Right hindlimb (tissue), 1 donor: ENCODE data around the gene SLC38A3.
A peak's percentile ranks its signal among the peaks of the same experiment; 100 is the strongest.

Experiments used
- DNase-seq: peaks from one replicate; pipeline ENCODE4 v3.0.0-alpha.2; 2018

The SLC38A3 gene

DNA sequence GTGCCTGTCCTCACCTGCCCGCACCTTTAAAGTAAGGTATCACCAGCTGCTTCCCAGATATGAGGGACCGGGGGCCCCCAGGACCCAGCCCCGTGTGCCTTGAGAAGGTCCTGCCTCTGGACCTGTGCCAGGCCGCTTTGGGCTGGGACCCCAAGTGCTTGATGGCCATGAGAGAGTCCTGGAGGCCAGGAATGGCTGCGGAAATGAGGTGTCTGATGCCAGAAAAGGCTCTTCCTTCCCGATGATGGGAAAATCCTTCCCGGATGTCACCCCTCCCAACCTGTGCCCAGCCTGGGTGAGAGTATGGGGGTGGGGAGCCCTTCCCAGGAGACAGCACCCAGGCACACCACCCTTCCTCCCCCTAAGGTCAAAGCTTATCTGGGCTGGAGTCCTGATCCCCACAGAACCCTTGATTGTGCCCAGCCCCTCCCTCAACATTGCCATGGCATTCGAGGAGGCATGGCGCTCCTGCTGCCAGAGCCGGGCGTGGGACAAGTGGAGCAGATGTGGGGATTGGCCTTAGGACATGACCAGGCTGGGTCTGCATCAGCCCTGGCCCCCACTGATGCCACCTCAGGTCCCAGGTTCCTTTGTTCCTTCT is 35.7 kb upstream of the SLC38A3 start:
- no peak for DNase-seq

DNA sequence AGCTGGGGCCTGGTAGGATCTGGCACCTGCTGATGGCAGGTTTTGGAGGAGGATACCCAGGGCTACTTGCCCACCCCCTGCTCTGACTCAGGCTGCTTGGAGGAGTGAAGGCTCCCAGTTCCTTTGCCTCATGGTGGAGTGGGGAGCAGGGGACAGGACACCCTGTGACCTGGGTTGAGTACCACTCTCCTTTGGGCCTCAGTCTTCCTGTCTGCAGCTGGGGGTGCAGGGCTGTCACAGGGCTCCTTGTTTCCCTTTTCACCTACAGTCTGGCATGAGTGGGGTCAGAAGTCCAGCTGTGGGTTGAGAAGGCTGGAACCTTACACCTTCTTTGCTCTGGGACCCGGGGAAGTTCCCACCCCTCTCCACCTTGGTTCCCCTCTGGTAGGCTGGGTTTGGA is 35.2 kb upstream of the SLC38A3 start:
- DNase-seq = no peak

DNA sequence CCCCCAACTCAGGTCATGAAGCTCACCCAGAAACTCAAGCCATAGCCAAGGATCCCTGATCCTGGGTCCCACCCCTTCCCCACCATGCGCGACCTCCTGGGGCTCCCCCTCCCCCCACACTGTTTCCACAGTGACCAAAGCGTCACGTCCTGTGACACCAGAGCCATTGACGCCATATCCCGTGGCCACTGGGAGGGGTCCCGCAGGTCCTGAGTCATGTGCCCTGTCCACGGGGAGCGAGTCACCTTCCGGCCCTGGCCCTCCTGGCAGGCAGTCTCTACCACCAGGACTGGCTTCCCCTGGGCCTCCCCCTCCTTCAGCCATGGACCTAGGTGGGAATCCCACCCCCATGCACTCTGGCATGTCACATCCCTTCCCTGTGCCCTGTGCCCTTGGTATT is 34.4 kb upstream of the SLC38A3 start:
- DNase-seq = no peak

DNA sequence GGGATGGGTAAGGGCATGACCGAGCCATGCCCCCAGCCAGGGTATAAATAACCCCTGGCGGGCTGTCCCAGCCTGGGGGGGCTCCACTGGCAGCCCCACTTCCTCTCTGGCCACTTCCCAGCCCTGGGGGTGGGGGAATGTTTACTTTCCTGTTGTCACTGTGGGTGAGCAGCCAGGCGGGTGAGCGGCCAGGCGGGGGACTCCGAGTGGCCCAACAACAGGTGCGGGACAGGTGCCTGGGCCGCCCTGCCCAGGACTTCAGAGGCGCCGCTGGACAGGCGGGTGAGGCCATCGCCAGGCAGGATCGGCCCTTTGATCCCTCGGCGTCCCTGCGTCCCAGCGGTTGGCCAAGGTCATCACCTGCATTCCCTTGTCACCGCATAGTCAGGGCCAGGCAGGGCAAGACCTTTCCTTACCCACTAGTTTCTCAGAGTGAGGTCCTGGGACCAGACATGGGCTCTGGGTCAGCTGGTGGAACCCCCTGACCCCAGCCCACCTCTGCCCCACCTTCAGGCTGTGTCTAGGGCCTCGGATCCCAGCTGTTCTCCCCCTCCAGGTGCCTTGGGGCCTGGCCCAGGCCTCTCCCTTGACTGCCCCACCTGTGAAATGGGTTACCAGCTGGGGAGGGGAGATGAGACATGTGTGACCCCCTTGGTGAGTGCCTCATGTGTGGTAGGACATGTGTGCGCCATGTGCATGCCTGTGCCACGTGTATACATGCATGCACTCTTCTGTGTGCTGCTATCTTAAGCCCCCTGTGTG is 33.4 kb upstream of the SLC38A3 start:
- no peak for DNase-seq

DNA sequence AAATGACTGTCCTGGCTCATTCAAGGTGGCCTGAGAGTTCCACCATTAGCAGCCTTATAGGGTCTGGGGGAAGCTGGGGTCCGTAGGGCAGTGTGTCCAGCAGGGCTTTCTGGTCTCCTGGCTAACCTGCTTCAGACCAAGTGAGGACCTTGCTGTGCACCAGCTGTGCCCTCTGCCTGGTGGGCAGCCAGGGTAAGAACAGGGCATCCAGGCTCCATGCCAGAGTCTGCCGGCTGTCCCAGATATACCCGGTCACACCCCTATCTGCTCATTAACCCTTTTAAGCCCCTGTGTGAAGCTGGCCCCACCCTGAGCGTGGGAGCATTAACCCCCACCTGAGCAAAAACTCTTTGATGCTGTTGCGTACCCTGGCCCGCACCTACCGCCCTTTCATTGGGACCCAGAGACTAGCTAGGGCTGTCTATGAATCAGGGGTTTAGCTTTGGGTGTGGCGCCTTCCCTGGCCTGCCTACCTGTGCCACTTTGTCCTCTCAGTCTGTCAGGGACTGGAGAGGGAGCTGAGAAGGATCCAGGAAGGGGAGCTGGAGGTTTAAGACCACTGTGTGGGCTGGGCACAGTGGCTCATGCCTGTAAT is 32.3 kb upstream of the SLC38A3 start:
- DNase-seq = no peak

DNA sequence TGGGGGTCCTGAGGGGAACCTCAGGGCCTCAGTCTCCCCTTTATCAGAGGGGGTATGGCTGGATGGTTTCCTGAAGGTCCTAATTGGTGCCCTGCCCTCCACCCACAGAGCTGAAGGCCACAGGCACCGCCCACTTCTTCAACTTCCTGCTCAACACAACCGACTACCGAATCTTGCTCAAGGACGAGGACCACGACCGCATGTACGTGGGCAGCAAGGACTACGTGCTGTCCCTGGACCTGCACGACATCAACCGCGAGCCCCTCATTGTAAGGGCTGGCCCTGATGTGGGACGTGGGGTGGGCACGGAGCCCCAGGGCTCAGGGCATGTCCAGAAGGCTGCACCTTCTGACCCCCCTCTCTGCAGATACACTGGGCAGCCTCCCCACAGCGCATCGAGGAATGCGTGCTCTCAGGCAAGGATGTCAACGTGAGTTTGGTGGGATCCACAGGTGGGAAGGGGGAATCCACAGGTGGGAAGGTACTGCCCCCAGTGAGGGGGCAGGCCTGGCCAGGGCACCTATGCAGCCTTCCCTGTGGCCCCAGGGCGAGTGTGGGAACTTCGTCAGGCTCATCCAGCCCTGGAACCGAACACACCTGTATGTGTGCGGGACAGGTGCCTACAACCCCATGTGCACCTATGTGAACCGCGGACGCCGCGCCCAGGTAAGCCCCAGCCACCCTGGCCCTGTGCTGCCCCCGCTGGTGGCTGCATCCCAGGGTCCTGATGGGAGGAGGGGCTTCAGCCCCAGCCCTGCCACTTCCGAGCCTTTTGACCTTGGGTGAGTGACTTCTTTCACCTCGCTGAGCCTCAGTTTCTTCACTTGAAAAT is 31.2 kb upstream of the SLC38A3 start:
- peak; percentile 14 for DNase-seq

DNA sequence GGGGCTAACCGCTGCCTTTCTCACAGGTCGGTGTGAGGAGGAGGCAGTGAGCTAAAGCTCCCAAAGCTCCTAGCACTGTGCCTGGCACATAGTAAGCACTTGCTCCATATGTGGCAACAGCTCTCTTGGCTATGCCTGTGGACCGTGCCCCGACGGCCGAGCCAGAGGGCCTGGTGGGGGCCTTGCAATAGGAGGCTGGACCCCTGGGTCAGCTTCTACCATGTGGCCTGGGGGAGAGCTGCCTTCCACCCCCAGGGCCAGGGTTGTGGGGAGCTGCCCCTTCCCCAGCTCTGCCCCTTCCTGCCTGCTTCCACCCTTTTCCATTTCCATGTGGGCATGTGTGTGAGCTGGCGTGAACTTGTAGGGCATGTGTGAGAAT is 30.6 kb upstream of the SLC38A3 start:
- DNase-seq = no peak

DNA sequence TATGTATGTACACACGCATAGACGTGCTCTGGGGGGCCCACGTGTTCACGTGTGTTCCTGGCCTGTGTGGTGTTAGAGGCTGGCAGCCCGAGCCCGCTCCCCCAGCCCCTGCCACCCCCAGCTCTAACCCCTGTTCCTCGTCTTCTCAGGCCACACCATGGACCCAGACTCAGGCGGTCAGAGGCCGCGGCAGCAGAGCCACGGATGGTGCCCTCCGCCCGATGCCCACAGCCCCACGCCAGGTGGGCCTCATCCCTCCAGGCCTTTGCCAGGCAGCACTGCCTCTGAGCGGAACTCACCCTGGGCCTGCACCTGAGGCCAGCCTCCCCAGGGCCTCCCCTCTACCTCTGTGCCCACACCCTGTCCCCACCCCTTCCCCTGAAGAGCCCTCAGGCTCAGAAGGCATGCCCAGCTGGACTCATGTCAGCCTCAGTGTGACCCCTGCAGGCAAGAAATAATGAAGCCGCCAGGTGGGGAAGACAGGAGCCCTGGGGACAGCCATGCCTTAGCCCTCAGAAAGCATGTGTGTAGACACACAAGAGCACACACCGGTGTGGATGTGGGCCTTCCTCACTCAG is 30.0 kb upstream of the SLC38A3 start:
- DNase-seq = no peak

DNA sequence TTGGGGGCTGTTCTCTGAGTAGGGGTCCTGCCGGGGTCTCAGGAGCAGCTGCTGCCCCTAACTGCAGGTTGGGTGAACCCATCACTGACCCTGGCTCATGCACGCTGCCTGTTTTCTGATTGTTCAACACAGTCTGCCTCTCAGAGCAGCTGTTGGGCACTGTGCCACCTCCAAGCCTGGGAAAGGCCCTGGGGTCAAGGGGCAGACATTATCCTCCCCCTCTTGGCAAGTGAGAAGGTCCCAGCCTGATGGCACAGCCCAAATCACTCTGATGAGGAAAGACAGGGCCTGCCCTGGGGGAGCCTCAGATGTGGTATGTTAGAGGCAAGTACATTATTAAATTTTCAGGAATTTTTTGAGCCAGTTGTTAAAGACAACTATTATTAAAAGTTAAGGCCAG is 27.7 kb upstream of the SLC38A3 start:
- DNase-seq = peak; percentile 31

DNA sequence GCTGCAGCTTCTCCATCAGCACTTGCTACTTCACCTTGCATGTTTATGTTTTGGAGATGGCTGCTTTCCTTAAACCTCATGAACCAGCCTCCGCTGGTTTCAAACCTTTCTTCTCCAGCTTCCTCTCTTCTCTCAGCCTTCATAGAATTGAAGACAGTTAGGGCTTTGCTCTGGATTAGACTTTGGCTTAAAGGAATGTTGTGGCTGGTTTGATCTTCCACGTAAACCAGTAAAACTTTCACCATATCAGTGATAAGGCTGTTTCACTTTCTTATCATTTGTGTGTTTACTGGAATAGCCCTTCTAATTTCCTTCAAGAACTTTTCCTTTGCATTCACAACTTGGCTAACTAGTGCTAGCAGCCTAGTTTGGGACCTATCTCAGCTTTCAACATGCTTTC is 25.4 kb upstream of the SLC38A3 start:
- DNase-seq = no peak

DNA sequence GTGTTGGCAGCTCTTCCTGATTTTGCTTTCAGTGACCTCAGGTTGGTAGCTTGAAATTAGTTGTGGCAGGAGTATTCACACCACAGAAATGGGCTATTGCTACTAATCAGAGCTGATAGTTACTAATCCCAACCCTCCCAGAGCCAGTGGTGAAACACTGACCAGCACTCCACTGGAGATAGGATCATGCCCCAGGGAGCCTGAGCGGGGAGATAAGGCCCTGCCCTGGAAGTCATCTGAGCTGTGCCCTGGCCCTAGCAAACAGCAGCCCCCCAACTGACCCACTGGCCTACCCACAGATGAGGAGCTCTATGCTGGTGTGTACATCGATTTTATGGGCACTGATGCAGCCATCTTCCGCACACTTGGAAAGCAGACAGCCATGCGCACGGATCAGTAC is 23.1 kb upstream of the SLC38A3 start:
- no peak for DNase-seq

DNA sequence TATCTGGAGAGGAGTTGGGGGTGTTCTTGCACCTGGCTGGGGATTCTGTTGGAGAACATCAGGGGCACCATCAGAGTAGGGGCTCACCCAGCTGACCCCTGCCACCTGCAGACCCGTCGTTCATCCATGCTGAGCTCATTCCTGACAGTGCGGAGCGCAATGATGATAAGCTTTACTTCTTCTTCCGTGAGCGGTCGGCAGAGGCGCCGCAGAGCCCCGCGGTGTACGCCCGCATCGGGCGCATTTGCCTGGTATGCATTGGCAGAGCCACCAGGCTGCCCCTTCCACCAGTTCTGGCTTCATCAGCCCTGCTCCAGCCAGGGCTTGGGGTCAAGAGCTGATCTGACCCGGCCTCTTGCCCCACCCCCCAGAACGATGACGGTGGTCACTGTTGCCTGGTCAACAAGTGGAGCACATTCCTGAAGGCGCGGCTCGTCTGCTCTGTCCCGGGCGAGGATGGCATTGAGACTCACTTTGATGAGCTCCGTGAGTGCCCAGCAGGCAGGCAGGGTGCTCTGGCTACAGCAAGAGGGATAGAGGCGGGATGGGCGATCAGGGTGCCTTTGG is 22.5 kb upstream of the SLC38A3 start:
- DNase-seq = peak; percentile 24

DNA sequence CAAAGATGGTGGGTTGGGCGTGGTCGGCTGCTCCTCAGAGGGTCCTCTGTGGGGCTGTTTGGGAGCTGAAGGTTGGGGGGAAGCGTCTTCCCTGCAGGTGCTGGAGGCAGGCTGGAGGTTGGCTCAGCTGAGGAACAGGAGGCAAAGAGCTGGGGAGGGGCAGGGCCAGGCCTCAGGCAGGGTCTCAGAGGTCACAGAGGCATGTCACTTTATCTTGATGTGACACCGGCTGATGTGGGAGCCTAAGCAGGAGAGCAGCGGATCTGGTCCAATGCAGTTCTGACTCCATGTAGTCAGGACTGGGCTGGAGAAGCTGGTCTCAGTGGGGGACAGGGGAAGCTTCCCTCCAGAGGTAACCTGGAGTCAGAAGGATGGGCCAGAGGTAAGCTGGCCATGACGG is 21.3 kb upstream of the SLC38A3 start:
- no peak for DNase-seq

DNA sequence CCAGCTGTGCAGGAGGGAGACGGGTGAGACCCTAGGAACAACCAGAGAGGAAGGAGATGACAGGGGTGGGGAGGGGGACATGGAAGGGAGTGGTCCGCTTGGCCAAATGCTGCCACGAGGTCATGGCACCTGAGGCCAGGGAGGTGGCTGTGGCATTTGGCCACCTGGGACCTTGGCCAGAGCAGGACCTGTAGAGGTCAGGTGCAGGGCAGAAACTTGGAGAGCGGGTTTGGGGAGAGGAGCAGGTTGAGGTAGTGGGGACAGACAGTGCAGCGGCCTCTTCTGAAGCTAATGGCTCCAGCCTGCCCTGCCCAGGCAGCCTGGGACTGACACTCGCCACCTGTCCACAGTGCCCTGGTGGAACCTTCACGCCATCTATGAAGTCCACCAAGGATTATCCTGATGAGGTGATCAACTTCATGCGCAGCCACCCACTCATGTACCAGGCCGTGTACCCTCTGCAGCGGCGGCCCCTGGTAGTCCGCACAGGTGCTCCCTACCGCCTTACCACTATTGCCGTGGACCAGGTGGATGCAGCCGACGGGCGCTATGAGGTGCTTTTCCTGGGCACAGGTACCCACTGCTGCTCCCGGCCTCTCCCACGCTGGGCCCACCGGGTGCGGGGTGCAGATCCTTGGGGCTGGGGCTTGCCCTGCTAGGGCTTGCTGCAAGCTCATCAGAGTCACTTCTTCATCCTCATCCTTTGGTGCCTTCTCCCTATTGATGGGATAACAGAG is 20.7 kb upstream of the SLC38A3 start:
- DNase-seq = peak; percentile 15

DNA sequence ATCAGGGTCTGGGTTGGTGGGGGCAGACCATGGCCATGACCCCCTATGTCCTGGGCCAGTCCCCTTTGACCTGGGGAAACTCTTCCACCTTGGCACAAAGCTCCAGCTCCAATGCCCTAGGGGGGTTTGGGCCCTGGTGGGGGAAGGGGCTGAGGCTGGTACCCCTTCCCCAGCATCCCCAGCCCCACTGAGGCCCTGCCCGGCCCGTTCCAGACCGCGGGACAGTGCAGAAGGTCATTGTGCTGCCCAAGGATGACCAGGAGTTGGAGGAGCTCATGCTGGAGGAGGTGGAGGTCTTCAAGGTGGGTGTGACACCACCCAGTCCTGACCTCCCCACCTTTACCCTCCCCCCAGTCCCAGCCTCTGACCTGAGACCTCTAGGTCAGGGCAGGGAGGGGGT is 19.8 kb upstream of the SLC38A3 start:
- DNase-seq = peak; percentile 16

DNA sequence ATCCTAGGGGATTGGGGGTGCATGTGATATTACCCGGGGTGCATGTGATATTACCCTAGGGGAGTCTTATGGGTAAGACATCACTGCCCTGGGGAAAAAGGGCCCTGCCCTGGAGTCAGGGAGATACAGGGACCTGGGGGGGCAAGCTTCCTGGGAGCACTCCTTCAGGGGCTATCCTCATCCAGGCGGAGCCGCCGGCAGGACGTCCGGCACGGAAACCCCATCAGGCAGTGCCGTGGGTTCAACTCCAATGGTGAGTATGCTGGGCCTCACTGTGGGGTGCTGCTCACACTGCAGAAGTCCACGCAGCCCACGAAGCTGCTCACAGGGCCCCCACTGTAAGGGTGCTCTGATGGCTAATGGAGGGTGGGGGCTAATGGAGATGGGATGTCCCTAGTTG is 19.0 kb upstream of the SLC38A3 start:
- DNase-seq = peak; percentile 14

DNA sequence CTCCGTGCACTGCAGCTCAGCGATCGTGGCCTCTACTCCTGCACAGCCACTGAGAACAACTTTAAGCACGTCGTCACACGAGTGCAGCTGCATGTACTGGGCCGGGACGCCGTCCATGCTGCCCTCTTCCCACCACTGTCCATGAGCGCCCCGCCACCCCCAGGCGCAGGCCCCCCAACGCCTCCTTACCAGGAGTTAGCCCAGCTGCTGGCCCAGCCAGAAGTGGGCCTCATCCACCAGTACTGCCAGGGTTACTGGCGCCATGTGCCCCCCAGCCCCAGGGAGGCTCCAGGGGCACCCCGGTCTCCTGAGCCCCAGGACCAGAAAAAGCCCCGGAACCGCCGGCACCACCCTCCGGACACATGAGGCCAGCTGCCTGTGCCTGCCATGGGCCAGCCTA is 17.3 kb upstream of the SLC38A3 start:
- DNase-seq = peak; percentile 6

DNA sequence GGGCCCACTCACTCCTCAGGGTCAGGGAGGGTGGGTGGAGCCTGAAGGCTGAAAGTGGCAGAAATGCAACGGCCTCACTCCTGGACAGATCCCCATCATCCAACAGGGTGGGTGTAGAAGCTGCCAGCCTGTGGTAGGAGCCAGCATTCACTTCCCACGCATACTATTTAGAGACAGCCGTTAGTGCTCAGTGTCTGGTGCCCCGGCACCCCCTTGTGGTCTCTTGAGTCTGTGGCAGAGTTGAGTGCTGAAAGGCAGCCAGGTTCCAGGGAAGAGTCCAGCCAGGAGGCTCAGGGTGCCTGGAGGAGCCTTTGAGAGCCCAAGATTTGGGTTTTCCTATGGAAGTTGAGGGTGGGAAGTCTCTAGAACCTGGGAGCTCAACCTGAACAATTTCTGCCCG is 15.8 kb upstream of the SLC38A3 start:
- peak; percentile 88 for DNase-seq

DNA sequence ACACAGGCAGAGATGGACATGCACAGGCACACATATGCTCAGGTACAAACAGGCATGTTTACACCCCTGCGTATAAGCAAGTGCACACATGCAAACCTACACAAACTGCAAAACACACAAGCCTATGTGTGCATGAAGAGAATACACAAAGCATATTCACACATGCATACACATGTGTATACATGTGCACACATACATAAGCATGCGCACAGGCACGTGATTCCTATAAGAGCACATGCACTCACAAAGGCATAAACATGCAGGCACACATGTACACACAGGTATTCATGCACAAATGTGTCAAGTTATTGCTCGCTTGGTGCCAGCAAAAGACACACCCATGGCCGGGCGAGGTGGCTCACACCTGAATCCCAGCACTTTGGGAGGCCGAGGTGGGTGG is 15.1 kb upstream of the SLC38A3 start:
- peak; percentile 14 for DNase-seq

DNA sequence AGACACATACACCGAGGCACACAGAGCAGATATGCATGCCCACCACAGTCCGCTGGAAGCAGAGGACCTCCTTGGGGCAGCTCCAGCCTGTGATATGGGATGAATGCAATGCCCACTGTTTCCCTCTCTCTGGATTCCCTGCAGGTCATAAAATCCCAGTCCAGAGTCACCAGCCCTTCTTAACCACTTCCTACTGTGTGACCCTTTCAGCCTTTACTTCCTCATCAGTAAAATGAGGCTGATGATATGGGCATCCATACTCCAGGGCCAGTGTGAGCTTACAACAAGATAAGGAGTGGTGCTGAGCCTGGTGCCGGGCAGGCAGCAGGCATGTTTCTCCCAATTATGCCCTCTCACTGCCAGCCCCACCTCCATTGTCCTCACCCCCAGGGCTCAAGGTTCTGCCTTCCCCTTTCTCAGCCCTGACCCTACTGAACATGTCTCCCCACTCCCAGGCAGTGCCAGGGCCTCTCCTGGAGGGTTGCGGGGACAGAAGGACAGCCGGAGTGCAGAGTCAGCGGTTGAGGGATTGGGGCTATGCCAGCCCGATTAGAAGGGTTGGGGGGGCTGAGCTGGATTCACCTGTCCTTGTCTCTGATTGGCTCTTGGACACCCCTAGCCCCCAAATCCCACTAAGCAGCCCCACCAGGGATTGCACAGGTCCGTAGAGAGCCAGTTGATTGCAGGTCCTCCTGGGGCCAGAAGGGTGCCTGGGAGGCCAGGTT is 14.0 kb upstream of the SLC38A3 start, which contains the start of gene GNAT1:
GNAT1 (plus strand) TSS at position 675 of the 725 bp plus-strand sequence. CDS start 116 bp downstream, outside the sequence.
- DNase-seq = peak; percentile 32

DNA sequence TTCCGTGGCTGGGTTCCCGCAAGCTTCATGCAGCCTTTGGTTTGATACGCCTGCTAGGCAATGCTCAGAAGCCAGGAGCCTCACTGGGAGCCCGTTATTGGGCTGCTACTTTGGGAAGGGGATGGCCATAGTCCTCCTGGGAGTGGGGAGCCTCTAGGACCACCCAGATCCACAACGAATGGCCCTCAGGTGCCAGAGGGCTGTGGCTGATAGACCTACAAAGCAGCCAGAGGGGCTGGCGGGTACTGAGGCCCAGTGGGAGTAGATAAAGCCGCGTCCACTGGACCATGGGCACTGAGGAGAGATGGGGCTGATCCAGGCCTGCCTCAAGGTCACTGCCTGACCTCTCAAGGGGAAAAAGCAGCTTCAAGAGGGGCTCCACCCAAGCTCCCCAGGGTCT is 12.9 kb upstream of the SLC38A3 start:
- DNase-seq = no peak
